ENCODE data around the gene DCTN5.

Gene DCTN5

DNA sequence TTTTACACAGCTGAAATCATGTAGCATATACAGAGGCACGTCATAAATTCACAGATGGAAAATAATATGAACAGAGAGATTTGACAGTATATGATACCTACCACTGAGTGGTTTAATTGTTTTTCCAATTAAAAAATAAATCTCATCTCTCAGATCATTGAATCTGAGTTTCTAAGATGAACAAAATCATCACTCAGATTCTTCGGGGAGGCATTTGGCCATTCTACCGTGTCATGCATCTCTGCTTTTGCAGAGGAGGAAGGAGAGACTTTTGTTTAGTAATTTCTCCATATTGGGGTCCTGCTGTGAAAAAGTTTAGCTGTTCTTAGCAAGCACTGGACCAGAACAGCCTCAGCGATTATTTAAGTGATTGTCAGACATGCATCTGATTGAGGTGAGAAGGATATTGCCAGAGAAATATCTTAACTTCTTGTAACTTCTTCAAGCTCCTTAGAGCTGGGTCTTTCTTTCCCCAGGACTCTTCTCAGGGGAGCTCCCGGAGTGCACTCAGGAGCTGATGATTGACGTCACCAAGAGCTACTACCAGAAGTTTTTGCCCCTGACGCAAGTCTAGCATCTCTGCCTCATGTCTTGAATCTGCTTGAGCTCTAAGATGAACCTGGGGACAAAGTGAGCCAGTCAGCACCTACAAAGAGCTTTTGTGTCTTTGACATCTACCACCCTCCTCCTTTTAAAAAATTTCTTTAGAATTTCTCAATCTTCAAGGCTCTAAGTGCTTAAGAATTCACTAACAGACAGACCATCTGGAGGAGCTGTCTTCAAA is 25.5 kb downstream of the DCTN5 start:
- no peak for DNase-seq

DNA sequence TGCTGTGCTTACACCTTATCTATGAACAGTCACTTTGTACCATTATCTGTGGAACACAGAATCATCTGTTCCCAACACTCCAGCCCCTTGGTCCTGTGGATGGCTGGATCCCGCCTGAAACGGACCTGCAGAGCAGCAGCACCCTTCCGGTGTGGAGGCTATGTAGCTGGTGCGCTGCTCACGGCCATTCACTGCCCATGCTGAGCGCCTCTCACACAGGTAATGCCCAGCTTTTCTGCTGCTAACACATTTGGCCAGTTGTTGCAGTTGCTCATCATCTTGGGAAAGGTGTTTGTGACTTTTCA is 26.0 kb downstream of the DCTN5 start:
- DNase-seq = no peak

DNA sequence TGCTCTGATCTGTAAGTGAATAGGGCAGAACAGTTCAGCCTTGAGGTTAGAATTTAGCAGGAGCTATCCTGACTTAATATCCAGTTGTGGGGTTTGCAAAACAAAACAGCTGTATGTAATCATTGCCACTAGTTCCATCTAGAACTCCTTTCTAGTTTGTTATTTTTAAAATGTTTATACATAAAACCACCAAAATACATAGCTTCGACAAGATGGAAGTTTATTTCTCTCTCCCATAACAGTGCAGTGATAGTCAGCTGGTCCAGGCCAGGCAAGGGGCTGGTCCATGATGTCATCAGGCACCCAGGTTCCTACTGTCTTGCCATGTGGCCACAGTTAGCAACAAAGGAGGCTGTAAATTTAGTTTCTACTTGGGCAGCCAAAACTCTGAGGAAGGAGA is 27.0 kb downstream of the DCTN5 start:
- DNase-seq = no peak

DNA sequence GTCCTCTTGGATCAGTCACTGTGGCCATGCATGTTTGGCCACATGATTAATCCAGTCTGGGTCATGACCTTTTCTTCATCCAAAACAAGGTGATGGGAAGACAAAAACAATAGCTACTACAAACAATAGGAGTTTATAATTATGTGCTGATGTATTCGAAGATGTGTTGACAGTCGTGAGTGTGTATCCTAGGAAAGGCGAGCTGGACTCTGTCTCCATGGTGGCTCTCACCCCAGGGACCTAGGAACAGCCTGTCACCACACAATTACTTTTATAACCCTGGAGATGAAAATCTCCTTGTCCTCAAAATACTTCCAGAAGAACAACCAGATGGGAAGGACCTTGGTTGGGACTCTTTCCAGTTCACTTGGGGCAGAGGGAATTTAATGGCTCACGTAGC is 27.6 kb downstream of the DCTN5 start:
- DNase-seq = no peak

DNA sequence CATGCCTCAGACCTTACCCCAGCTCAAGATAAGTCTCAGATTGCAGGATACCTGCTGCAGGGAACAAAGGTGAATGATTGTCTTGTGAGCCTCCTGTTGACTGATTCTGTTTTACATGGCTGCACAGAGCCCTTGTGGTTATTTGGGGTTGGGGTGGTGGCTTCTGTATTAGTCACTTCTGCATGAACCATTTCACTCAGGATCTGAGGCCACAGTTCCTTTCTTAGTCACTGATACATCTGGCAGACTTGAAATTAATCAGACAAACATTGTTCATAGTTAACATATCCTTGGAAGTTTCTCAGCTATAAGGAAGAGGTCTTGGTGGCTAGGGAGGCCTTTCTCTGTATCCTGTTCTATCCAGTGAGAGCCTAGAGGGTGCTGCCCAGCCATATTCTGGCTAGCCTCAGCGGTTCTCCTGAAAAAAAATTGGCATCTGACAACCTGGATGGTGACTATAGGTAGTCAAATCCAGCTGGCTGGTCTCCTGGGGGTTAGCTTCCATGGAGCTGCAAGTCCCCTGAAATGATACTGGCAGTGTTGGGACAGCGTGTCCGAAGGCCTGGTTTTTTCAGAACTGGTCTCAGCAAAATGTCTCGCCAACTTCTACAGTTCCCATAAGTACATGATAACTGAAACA is 29.0 kb downstream of the DCTN5 start:
- no peak for DNase-seq

DNA sequence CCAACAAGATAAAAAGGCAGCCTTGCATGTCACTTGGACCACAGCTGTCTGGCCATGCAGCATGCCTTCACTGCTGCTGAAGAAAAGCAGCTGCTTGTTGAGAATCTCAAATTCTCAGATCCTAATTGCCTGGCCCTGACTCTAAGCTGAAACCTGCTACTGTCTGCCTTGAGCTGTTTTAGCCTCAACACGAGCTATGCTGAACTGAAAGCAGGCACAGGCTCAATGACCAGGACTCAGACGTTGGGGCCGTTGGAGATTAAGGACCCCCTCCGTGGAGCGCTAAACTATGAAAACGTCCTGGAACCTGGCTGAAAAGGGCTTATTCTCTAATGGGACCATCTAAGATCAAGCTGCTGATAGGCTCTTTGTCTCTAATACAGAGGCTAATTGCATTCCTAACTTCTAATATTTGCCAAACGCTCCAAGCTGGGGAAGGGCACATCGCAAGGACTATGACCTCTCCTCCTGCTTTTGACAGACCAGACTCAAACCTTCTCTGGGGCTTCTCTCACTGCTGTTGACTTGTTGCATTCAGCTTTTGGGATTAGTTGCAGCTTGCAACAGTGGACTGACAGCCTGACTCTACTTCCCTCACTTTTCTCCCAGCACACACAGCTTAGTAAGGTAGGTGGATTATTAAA is 32.8 kb downstream of the DCTN5 start:
- no peak for DNase-seq

DNA sequence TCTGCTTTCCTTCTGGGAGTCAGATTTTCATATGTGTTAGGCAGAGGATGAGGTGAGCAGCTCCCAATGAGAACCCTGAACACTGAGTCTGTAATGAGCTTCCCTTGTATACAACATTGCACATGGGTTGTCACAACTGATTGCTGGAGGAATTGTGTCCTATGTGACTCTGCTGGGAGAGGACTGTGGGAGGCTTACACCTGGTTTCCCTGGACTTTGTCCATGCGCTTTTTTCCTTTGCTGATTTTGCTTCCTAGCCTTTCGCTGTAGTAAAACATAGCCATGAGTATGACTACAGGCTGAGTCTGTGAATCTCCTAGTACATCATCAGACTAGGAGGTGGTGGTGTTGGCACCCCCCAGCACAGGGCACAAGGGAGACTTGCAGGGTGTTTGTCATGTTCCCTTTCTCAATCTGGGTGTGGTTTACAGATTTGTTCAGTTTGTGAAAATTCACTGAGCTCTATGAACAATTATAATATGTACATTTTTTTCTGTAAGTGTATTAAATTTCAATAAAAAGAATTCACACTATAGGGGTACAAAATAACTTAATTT is 35.7 kb downstream of the DCTN5 start:
- no peak for DNase-seq

DNA sequence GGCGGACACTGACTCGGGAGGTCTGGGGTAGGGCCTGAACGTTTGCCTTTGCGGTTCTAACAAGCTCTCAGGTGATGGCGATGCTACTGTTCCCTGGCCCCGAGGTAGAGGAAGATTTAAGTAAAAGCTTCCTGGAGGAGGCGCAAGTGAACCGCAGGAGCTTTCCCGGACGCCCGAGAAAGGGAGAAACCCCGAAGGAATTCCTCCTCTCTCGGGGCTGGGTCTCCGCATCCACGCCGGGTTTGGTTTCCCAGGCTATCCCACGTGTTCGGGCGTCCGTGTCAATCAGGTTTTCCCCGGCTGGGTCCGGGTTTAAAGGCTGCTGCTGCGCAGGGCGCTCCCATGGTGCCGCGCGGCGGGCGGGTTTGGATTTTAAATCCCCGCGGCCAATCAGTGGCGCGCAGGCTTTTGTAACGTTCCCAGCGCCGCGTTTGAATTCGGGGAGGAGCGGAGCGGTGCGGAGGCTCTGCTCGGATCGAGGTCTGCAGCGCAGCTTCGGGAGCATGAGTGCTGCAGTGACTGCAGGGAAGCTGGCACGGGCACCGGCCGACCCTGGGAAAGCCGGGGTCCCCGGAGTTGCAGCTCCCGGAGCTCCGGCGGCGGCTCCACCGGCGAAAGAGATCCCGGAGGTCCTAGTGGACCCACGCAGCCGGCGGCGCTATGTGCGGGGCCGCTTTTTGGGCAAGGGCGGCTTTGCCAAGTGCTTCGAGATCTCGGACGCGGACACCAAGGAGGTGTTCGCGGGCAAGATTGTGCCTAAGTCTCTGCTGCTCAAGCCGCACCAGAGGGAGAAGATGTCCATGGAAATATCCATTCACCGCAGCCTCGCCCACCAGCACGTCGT is 37.4 kb downstream of the DCTN5 start, which contains the start of gene PLK1:
Gene PLK1 (plus strand): TSS at position 460 of the 844 bp plus-strand sequence. CDS start 44 bp downstream, at position 504.
- DNase-seq = peak; percentile 58

DNA sequence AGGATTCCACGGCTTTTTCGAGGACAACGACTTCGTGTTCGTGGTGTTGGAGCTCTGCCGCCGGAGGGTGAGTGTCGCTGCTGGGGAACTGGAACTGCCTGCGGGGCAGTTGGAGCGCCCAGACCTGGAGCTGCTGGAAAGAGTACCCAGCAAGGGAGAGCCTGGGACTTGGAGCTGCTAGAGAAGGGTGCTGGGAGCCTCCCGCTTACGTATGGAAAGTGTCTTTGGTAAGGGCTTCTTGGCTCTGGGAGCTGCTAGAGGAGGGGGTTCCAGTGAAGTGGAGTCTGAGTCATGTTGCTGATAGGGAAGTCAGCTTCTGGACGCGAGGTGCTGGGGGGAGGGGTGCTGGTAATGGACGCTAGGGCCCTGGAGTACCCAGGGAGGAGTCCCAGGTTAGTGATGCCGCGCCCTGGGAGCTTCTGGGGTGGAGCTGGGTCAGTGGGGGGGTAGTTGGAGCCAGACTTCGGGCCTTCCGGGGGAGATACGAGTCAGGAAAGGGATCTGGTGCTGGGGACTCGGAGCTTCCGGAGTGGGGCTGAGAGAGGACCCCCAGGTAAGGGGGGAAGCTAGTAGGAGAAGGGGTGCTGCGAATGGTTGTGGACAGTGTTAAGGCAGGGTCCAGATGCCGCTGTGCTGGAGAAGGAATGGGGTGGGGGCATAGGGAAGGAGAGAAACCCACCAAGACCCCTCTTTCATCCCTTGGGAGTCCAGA is 38.2 kb downstream of the DCTN5 start:
- DNase-seq = peak; percentile 3

DNA sequence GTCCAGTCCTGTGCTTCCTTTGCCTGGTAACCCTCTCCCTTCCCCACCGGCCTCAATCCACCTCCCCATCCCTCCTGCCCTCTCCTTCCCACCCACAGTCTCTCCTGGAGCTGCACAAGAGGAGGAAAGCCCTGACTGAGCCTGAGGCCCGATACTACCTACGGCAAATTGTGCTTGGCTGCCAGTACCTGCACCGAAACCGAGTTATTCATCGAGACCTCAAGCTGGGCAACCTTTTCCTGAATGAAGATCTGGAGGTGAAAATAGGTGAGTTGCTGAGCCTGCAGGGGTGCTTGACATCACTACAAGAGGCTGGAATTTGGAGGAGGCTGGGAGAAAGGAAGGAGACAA is 38.7 kb downstream of the DCTN5 start:
- no peak for DNase-seq

DNA sequence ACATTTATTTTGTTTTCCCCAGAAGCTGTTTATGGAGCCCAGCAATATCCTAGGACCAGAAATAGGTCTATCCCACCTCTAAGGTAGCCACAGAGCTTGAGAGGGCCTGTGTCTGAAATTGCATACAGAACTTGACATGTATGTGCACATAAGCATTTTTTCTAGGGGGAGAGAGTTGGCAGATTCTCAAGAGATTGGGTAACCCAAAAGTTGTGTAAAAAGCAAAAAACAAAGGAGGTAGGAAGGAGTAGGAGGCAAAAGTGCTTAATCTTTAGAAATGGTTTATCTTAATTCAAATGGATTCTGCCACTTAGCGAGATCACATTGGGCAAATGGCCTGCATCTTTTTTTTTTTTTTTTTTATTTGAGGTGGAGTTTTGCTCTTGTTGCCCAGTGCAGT is 40.9 kb downstream of the DCTN5 start:
- no peak for DNase-seq

DNA sequence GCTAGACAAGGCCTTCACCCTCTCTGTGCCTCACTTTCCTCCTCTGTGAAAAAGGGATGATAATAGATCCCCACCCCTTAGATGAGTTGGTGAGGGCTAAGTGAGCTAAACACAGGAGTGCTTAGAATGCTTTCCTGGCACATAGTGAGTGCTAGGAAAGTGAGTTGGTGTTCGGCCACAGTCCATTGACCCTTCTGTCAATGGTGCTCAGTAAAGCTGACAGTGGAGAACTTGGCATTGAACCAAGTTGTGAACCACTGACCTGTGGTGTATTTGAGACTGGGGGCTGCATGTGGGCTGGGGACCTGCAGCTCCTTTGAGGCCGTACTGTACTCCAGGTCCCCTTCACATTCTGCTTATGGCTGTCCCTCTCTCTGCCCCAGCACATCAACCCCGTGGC is 42.2 kb downstream of the DCTN5 start:
- no peak for DNase-seq

DNA sequence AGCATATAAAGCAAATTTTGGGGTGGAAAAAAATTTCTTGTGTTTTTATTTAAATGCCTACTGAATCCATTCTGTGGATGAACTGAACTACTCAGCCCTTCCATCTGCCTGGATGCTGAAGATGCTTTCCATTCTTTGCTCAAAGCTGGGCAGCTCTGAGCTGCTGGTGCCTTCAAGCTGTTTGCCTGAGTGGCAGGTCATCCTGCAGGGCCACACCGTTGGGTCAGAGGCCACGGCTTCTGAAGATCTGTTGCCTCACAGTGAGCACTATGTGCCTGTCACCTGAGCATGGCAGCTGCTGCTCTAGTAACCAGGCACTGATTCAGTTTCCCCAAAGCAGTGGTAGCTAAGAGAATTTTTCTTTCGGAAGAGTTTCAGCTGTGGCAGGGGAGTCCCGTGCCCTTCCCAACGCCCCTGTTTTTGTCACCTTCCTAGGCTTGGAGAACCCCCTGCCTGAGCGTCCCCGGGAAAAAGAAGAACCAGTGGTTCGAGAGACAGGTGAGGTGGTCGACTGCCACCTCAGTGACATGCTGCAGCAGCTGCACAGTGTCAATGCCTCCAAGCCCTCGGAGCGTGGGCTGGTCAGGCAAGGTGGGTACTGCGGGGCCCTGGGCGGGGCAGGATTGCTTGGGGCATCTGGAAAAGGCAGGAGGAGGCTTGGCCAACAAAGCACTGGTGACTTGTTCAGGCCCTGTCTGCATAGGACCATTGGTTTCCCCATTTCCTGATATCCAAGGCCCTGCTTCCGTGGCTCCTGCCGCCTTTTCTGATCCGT is 46.0 kb downstream of the DCTN5 start:
- DNase-seq = no peak

DNA sequence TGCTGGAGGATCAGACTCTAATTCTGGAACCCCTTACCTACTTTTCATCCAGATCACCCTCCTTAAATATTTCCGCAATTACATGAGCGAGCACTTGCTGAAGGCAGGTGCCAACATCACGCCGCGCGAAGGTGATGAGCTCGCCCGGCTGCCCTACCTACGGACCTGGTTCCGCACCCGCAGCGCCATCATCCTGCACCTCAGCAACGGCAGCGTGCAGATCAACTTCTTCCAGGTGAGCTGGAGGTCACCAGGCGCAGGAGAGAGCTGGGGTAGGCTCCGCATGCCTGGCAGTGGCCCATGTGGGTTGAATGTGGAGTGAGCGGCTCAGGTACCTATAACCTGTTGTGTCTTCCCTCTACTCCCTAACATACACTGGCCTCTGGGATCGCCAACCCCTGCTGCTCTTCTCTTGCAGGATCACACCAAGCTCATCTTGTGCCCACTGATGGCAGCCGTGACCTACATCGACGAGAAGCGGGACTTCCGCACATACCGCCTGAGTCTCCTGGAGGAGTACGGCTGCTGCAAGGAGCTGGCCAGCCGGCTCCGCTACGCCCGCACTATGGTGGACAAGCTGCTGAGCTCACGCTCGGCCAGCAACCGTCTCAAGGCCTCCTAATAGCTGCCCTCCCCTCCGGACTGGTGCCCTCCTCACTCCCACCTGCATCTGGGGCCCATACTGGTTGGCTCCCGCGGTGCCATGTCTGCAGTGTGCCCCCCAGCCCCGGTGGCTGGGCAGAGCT is 48.3 kb downstream of the DCTN5 start:
- DNase-seq = no peak

DNA sequence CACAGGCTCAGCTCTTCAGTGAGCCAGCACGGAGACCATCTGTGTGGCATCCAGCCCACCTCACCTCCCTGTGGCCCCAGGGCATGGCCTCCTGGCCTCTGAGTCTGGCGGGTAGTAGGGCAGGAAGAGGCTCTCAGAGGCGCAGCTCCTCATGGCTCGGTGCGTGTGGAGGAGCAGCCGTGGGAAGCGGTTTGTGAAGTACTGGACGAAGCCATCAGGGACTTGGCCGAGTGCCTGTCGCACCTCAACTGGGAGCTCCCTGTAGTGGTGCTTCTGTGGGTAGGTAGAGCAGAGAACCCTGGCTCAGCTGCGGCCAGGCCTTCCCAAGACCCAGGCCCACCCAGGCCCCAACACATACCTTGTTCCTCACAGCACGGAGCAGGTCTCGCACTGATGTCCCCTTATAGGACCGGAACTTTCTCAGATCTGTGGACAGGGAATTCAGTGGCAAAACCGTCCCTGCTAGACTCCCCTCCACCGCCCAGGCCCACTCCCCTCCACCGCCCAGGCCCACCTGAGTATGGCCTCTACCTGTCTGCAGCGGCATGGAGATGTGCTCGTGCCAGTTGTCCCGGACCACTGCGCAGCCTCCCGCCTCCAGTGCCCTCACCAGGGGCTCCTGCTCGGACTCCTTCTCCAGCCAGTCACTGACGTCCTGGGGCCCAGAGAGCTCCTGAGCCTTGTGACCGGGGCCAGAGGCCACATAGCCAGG is 49.7 kb downstream of the DCTN5 start:
- no peak for DNase-seq

DNA sequence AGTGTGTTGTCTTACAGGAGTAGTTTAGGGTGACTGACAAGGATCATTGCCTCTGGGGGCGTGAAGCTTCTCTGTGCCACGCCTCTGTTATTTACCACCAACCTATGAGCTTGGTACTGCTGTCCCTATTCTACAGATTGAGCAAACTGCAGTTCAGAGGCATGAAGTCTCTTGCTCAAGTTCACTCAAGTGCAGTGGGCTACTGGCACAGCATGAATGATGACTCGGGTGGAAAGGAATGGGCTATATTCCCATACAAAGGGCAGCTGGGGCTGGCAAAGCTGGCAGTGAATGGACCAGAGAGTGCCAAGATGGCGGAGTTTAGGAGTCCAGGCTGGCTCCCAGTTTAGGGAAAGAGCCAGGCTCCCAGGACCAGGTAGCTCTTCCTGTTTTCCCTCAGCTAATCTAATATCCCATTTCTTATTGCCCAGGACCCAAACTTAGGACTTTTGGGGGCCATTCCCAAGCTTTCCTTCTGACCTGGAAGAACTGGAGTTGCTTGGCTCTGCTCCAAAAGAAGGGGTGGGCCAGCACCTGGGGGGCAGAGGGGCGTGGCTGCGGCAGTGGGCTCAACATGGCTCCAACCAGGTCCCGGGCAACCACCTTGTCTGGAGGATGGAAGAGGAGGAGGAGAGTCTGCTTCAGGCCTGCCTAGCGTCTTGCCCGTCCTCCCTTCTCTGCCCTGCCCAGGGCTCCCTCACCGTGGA is 50.4 kb downstream of the DCTN5 start:
- no peak for DNase-seq

DNA sequence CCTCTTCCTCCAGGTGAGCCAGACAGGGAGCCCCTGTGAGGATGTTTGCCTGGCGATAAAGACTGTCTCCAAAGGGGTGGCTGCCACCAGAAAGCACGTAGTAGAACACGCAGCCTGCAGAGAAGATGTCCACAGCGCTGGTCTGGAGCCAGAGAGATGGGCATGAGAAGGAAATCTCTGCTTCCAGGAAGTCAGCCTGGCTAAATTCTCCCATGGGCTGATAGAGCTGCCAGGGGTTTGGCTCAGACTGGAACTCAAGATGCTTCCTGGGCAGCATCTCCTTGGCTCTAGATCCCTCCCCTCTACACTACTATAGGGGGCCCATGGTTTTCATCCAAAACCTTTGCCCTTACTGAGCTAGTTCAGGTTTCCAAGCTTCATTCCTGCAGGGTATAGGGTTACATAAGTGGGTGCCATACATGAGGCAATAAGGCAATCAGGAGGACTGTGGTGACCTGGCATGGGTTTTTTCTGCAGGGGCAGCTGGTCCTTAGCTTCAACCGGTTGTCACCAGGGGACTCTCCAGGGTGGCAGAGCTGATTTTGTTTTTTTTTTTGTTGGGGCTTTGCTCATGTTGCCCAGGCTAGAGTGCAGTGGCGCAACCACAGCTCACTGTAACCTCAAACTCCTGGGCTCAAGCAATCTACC is 51.0 kb downstream of the DCTN5 start:
- DNase-seq = no peak

DNA sequence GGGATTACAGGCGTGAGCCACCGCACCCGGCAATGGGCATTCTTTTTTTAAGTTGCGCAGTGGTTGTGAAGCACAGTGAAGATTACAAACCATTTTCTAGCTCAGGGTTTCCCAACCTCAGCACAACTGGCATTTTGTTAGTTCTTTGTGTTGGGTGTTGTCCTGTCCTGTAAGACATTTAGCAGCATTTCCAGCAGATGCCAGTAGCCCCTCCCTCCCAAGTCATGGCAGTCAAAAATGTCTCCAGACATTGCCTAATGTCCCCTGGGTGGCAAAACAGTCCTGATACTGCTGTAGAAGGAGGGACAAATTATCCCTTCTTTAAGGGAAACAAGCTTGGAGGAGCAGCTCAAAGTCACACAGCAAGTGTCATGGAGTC is 53.0 kb downstream of the DCTN5 start:
- no peak for DNase-seq
